Pons (tissue), 1 donor: Measurements from ENCODE around the gene FCGR3B.
"Not testable (repeated sequence)": the region's sequence is repeated elsewhere in the genome, so short reads cannot be mapped to it uniquely, and the experiment has no call there.

Experiments
- DNase-seq: peaks from one replicate; pipeline ENCODE4 v3.0.0-alpha.2; 2016; ENCODE audit warnings: low spot score

FCGR3B gene

GRCh38 chr1:161605024-161605423 lies 26.0 kb downstream of the FCGR3B start:
- DNase-seq: not testable (repeated sequence)

DNA sequence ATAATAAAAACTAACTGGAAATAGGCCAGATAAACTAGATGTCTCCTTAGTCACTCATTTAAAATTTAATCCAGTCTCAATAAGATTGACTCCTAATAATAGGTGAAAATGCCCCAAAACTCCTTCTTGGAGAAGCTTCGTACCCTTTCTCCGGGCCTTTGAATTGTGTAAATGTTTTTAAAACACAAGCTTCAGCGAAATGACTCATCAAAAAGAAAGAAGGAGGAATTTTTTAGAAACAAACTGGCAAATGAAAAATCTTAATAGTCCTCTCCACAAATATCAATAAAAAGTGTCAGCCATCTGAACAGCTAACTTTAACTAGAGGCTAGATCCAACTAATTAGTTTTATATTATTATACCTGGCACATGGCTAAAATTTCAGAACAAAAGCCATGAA lies 33.9 kb downstream of the FCGR3B start:
- not testable (repeated sequence) for DNase-seq

DNA sequence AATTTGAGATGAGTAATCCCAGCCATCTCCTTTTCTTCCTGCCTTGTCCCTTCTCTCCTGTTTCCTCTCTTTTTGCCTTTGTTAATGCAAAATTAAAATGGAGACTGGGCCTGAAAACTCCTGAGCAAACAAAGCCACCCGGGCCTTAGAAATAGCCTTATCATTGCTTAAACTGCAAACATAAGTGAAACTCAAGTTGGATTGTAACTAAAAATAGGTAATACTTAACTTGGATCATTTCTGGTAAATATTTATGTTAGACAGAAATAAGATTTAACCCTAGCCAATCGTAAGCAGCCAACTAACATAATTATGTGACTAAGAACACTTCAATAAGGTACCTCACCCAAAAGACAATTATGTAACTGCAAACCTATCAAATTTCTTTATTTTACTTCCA lies 35.4 kb downstream of the FCGR3B start:
- not testable (repeated sequence) for DNase-seq

DNA sequence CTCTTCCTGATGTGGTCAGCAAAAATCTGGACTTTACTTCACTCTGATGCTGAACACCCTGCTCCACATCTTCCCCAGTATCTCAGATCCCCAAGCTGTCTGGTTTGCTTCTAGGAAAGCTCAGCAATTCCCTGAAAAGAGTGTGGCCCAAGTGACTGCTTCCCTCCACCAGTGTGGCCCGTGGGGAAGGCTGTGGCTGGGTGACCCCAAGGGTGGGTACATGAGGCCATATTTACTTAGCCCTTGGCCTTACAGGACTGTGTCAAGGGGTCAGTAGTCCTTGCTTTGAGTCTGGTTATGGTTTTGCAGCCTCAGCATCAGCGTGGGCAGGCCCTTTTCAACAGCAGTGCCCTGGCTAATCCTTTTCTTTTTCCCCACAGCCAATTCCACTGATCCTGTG lies 35.8 kb downstream of the FCGR3B start:
- DNase-seq: not testable (repeated sequence)

GRCh38 chr1:161594269-161594984 lies 36.5 kb downstream of the FCGR3B start:
- DNase-seq: peak; percentile 63

- DNase-seq: not testable (repeated sequence)
These were observed 37.8 kb downstream of the FCGR3B start for GRCh38 chr1:161593092-161593755.

- not testable (repeated sequence) for DNase-seq
These were observed 38.4 kb downstream of the FCGR3B start for GRCh38 chr1:161592586-161592985.

GRCh38 chr1:161589920-161590319 lies 41.1 kb downstream of the FCGR3B start:
- not testable (repeated sequence) for DNase-seq

DNA sequence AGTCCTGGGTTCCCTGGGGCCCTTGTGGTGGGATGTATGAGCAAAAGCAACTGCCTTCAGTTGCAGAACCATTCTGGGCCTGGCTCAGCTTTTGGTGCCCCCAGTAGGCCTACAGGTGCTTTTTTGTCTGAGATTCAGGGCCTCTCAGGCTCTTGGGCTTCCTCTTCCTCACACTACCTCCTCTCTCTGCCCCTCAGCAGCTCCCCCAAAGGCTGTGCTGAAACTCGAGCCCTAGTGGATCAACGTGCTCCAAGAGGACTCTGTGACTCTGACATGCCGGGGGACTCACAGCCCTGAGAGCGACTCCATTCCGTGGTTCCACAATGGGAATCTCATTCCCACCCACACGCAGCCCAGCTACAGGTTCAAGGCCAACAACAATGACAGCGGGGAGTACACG lies 41.6 kb downstream of the FCGR3B start:
- DNase-seq: not testable (repeated sequence)

GRCh38 chr1:161588596-161588995 lies 42.4 kb downstream of the FCGR3B start:
- not testable (repeated sequence) for DNase-seq

DNA sequence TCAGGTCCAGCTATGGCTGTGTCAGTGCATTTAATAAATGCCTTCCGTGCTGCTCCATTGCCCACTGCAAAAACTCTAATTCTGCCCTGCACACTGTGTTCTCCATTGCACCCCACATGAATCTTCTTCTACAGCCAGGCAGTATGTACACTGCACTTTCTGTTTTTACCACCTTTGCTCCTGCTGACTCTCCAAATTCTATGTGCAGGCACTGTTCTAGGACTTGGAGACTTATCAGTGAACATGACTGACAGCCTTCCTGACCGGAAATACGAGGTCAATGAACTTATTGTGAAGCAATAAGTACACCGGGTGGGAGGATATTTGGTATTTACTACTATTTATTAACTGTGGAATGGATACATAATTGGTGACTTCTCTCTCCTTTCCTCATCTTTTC lies 48.1 kb downstream of the FCGR3B start:
- not testable (repeated sequence) for DNase-seq

GRCh38 chr1:161580879-161581537 lies 50.0 kb downstream of the FCGR3B start:
- not testable (repeated sequence) for DNase-seq

DNA sequence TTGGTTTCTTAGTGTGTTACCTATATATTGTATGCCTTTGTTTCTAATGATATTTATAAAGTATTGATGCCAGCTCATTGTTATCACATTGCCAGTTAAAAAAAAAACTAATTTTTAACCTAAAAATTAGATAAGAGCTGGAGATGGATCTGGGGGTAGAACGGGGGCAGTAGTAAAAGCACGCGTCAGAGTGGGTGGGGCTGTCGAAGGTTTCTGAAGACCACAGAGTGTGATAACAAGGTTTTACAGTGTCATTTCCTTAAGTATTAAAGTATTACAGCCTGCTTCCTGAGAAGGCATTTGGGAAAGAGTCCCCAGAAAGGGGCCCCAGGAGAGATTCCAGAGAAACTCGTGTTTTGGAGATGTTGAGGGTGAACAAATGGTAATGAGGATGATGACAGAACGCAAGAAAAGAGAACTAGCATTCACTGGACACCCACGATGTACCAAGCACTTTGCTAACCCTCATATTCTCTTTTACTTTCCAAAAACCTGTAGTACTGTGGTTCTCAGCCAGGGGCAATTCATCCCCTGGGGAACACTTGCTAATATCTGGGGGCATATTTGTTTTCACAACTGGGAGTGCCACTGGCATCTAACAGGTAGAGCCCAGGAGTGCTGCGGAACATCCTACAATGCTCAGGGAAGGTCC lies 51.0 kb downstream of the FCGR3B start:
- not testable (repeated sequence) for DNase-seq

DNA sequence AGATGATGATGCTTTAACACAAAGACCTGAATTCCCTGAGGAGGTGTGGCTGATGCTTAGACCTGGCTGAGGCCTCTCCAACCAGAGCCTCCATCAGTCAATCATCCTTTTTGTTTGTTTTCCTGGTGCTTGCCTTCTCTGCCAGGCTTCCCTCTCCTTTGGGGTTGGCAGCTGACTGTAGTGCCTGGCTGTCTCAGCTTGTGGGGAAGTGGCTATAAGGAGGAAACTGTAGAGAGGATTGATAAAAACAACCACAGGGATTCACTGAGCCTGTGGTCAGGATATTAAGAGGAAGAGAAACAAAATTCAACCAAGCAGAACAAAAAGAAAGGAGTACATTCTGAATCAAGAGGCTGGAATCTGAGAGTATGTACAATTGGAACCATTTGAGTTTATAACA lies 54.3 kb downstream of the FCGR3B start:
- DNase-seq: not testable (repeated sequence)
